Right lobe of liver (tissue), 6 donors: ENCODE results near the gene SAT2. TPM values are rescaled to one million over a fixed set of nuclear protein-coding genes. Genes with fewer than 3 reads are reported as not detected.

Experiments used
- ATAC-seq, 4 donors: fragments of 200-7000 bp; cut with Tn5 transposase; one replicate each; pipeline ENCODE4 v1.9.1; 2020; ENCODE audit warnings: mild to moderate bottlenecking in 4 of 4, moderate library complexity in 4 of 4
- DNase-seq, 3 donors: peaks; one replicate each; pipeline ENCODE4 v3.0.0-alpha.2; 2020
- H3K27ac ChIP-seq, 3 donors: fragments of 200-600 bp; one replicate each; pipeline ENCODE4 v1.8.0; 2022
- H3K27me3 ChIP-seq, 2 donors: fragments of 200-600 bp; one replicate each; pipeline ENCODE4 v1.8.0; 2022
- H3K36me3 ChIP-seq, 4 donors: fragments of 200-600 bp; sonication (generic) in 1 of 4; one replicate each; pipeline versions ENCODE4 v1.5.1 to v1.8.0; 2017 to 2022; ENCODE audit warnings: control low read depth in 1 of 4
- H3K4me1 ChIP-seq, 4 donors: fragments of 200-600 bp; sonication (generic) in 1 of 4; one replicate each; pipeline versions ENCODE4 v1.5.1 to v1.8.0; 2017 to 2022; ENCODE audit warnings: control low read depth in 1 of 4
- H3K4me3 ChIP-seq, 3 donors: fragments of 200-600 bp; one replicate each; pipeline ENCODE4 v1.8.0; 2022
- H3K9me3 ChIP-seq, 4 donors: fragments of 200-600 bp; sonication (generic) in 1 of 4; one replicate each; pipeline versions ENCODE4 v1.5.1 to v1.8.0; 2017 to 2022; ENCODE audit warnings: control low read depth in 1 of 4
- POLR2A ChIP-seq: fragments of 450-650 bp; IDR thresholded peaks from one replicate; pipeline ENCODE4 v1.6.1; 2017; ENCODE audit warnings: antibody characterized with exemption, mild to moderate bottlenecking
- WGBS: methylation state at CpG from one replicate; pipeline ENCODE4 v1.1.6; 2018; ENCODE audit warnings: low coverage, low lambda C conversion rate; ENCODE audit not compliant: insufficient coverage; ENCODE audit errors: missing lambda C conversion rate; 5-methylcytosine and 5-hydroxymethylcytosine counted together
- intact Hi-C, 2 donors: fragments of 100-400 bp; cut with DNase I; formaldehyde crosslinking; loops; one replicate each; pipeline versions ENCODE4 v1.11.2 to v1.14.1; 2022
- total RNA-seq, 6 experiments: library from RNA; depleted of rRNA in 2 of 6; stranded (reverse); fragments of >200 nt in 2 of 6; fragmentation: NEBNext Ultra II Directional in 3 of 6; extraction: Animal tissue kit (Norgen Biotek cat#: 25700) in 3 of 6; gene quantifications; one replicate each; pipeline versions ENCODE4 v1.1.0 to v1.2.4, GENCODE V29; 2016 to 2023
- TF ChIP-seq, protein P1 (sequence below), 4 donors: fragments of 200-600 bp in 3 of 4; fragments of 450-650 bp in 1 of 4; IDR thresholded peaks; one replicate each; pipeline versions ENCODE4 v1.5.1 to v1.8.0; 2016 to 2022; ENCODE audit warnings: antibody characterized with exemption in 4 of 4, mild to moderate bottlenecking in 2 of 4
- donor health status: DM: no; HTN: yes; CAD: no.
- donor health status: DM: no; HTN: no; CAD: no.
- donor health status: DM: no; HTN: no; CAD: no.
- donor health status: DM: no; HTN: yes; CAD: no.
- donor health status: DM: no; HTN: yes; CAD: no.

The SAT2 gene
- total RNA-seq, 6 experiments from 2014 or later, result 99.3 to 187 (median 120) TPM

DNA sequence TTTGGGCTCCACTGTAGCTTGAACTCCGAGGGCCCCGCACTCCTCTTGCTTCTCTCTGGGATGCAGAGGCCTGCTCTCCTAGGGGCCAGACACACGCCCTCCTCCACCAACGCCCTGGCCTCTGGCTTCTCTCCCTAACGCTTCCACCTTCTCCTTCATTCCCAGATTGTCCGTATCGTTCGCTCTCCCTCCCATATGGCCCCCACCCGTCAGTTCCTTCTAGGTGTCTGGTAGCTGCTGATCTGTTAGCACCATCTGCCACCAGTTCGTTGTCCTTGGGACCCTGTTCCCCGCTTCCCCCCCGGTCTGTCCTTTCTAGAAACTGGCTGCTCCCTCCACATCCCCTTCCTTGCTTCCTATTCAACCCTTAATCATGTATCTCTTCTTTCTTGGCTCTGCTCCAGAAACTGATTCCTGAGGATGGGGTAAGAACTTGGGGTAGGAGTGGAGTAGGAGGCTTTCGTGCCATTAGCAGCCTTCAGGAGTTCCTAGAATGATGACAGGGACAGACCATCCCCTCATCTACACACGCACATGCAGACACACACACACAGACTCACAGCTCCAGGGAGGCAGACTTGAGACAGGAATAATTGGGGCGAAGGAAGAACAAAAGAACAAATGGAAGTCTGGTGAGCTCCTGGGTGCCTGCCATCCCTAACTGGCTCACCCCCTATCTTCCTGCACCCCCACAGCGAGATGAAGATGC, 27.4 kb upstream of the SAT2 start:
- 80% methylated on average over 15 of the region's 16 CpGs for WGBS
- TF ChIP-seq, protein P1, sequence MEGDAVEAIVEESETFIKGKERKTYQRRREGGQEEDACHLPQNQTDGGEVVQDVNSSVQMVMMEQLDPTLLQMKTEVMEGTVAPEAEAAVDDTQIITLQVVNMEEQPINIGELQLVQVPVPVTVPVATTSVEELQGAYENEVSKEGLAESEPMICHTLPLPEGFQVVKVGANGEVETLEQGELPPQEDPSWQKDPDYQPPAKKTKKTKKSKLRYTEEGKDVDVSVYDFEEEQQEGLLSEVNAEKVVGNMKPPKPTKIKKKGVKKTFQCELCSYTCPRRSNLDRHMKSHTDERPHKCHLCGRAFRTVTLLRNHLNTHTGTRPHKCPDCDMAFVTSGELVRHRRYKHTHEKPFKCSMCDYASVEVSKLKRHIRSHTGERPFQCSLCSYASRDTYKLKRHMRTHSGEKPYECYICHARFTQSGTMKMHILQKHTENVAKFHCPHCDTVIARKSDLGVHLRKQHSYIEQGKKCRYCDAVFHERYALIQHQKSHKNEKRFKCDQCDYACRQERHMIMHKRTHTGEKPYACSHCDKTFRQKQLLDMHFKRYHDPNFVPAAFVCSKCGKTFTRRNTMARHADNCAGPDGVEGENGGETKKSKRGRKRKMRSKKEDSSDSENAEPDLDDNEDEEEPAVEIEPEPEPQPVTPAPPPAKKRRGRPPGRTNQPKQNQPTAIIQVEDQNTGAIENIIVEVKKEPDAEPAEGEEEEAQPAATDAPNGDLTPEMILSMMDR (IDR thresholded peaks at IDR 0.05), result no peak
- TF ChIP-seq POLR2A, result no peak
- Histone ChIP-seq H3K36me3 (no peaks in the 10 kb centered on the region), H3K27ac (no peak overlapping the region), H3K27me3 (no peaks in the 10 kb centered on the region), H3K4me3 (no peak overlapping the region), H3K4me1 (peaks cover 0 to 13% (median 4%) of the 10 kb centered on the region in 4 donors), H3K9me3 (no peaks in the 10 kb centered on the region)
- intact Hi-C loops, result no loop called here
- no peak for ATAC-seq
- DNase-seq, result no peak

DNA sequence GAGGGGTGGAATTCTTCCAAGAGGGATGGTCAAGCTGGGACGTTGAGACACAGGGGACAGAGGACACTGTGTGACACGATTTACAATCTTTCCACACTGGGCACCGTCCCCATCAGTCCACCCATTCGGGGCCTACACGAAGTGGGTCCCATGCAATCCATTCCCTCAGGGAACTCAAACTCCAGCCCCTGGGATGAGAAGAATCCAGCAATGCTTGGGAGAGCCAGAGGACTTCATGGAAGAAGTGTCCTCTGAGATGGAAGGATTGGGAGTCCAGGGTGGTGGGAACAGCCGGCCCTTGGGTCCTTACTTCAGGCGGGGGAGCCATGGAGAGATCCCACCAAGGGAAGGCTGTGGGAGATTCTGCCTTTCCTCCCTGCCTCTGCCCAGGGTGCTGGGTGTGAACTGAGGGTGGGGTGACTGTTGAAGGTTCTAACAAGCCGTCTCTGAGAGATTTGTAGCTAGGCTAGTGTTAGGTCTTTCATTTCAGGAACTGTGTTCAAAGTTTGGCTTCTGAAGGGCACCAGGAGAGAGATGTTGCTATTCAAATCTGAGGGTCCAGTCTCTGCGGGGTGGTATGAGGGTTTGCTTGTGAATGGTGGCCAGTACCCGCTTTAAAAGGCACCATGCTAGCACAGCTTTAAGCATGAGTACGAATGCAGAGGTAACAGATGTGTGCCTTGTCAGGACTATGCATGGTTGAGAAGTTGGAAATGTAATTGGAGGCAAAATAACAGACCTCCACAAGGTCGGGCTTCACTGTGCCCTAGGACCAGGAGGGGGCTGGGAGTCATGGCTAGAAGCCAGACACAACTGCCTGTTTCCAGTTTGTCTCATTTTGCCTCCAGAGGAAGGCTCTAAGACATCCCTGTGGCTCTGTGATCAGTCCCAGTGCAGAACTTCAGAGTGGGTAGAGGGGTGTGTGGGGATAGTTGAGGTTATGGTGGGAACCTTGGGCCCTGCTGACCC, 25.1 kb upstream of the SAT2 start:
- no peak for ATAC-seq
- intact Hi-C loops, result no loop called here
- Histone ChIP-seq H3K9me3 (no peaks in the 10 kb centered on the region), H3K27me3 (no peaks in the 10 kb centered on the region), H3K36me3 (no peaks in the 10 kb centered on the region), H3K4me3 (no peak overlapping the region), H3K4me1 (peaks cover 0 to 13% (median 4%) of the 10 kb centered on the region in 4 donors), H3K27ac (no peak overlapping the region)
- no peak for DNase-seq
- TF ChIP-seq, protein P1 (IDR thresholded peaks at IDR 0.05), result no peak
- TF ChIP-seq POLR2A, result no peak
- 81% methylated on average over 5 of the region's 12 CpGs for WGBS

DNA sequence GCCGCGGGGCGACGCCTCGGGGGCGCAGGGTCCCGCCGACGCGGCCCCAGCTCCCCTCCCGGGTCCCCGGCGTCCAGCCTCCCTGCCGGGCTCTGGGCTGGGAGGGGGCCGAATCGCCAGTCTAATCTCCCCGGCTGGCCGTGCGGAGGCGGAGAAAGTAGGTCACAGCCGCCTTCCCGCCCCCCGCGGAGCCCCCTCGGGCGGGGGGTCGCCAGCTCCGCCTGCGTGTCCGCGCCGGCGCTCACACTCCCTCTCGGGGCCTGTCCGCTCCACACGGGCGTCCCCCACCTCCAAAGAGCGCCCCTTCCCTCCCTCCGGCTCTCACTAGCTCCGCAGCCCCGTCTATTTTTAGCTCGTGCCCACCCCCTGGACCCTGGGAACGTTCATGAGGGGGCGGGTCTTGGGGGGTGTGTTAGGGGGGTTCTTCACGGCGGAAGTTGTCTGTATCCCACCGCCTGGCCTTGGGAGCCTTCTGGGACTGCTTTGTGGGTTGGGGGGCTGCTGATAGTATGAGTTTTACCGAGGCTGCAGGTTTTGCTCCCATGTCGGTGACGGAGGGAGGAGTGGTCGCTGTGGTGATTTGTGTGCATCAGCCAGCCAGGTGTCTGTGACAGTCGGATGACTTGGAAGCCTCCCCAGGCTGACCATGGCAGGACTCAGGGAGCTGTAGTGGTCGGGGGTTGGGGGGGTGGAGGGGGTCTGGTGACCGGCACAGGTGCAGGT, 24.2 kb upstream of the SAT2 start:
- Histone ChIP-seq H3K4me3 (peak overlapping the region; percentile 32 to 48 (median 46)), H3K9me3 (no peaks in the 10 kb centered on the region), H3K4me1 (peaks cover 0 to 13% (median 4%) of the 10 kb centered on the region in 4 donors), H3K27ac (no peak overlapping the region), H3K27me3 (no peaks in the 10 kb centered on the region), H3K36me3 (no peaks in the 10 kb centered on the region)
- intact Hi-C loops, result no loop called here
- TF ChIP-seq POLR2A, result no peak
- TF ChIP-seq, protein P1 (IDR thresholded peaks at IDR 0.05), result no peak
- ATAC-seq (peak in 1 of 4 donors; percentile 11), DNase-seq (no peak)
- 10% methylated on average over 16 of the region's 54 CpGs for WGBS

DNA sequence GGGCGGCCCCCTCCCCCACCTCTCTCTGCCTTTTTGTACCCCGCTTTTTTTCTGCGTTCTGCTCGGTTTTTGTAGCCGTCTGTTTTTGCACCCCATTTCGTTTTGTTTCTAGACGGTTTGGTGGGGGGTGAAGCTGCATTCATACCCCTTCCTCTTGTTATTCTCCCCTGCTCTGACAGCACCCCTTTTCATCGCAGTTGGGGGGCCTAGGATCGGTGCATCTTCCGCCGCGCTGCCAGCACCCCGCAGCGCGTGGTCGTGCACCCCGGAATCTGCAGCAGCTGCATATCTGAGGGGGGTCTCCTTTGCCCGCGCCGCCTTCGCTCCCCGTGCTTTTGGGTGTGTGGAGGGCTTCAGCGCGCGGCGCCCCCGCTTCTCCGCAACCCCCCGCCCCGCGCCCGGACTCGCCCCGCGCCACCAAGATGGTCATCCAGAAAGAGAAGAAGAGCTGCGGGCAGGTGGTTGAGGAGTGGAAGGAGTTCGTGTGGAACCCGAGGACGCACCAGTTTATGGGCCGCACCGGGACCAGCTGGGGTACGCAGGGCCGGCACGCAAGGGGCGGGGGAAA, 23.6 kb upstream of the SAT2 start:
- ATAC-seq (no peak), DNase-seq (no peak)
- H3K4me3 ChIP-seq, result peak overlapping the region; percentile 32 to 48 (median 46)
- TF ChIP-seq, protein P1 (IDR thresholded peaks at IDR 0.05), result no peak
- TF ChIP-seq POLR2A, result no peak
- no peaks in the 10 kb centered on the region for H3K36me3 ChIP-seq
- no peaks in the 10 kb centered on the region for H3K9me3 ChIP-seq
- intact Hi-C loops, result no loop called here
- peaks cover 0 to 13% (median 4%) of the 10 kb centered on the region in 4 donors for H3K4me1 ChIP-seq
- 0% methylated on average over 17 of the region's 45 CpGs for WGBS
- H3K27ac ChIP-seq, result no peak overlapping the region
- no peaks in the 10 kb centered on the region for H3K27me3 ChIP-seq
